Islet precursor cell (in vitro differentiated cells): Measurements from ENCODE around the gene UCKL1.
"Not testable (repeated sequence)": the region's sequence is repeated elsewhere in the genome, so short reads cannot be mapped to it uniquely, and the experiment has no call there.

Source experiments
- DNase-seq: peaks from one replicate; pipeline ENCODE4 v3.0.0-alpha.2; 2018

Gene UCKL1

GRCh38 chr20:63942969-63943807 lies 13.0 kb downstream of the UCKL1 start:
- DNase-seq = no peak

- DNase-seq = no peak
Observed at GRCh38 chr20:63942250-63942951, 13.8 kb downstream of the UCKL1 start.

GRCh38 chr20:63941282-63942081 lies 14.7 kb downstream of the UCKL1 start:
- peak; percentile 81 for DNase-seq

DNA sequence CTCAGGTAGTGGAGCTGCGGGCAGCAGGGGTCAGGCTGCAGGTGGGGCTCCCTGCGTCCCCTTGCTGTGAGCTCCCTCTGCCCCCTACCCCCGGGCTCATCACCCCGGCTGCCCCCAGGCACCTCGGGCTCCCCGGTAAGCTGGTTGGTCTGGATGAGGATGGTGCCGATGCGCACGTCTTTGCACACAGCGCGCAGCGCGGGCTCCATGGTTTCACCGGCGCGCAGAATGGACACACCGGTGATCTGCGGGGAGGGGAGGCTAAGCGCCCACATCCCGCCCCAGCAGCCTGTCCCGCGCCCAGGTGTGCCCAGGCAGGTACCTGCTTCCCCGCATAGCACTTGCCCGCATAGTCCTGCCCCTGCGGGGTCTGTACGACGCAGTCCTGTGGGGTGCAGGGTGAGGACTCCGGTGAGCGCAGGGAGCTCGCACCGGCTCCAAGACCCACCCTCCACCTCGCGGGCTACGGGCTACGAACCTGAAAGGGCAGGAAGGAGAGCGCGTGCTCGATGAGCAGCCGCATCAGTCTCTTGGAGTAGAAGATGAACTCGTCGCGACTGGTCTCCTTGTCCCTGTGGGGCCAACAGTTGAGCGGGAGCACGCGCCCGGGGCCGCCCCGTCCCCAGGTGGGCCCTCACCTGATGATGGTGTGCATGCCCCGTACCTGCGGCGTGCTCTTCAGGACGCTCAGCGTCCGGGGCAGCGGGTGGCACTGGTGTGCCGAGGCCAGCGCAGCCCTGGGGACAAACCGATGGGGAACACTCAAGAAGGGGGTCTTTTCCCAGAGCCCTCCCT lies 15.5 kb downstream of the UCKL1 start:
- DNase-seq = no peak

DNA sequence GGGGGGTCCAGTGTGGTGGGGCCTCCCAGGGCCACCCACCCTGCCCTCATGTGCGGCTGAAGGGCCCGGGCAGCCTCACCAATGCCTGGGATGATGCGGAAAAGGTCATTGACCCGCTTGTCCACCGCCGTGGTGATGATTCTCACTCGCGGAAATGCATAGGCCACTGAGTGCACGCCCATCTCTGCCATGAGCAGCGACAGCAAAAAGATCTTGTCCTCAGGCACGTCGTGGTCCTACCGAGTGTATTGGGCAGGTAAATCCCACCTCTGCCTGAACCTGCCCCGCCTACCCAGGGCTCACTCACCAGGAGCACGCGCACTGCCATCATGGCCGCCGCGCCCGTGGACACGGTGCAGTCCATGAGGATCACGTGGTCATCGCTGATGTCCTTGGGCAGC lies 16.1 kb downstream of the UCKL1 start:
- no peak for DNase-seq

- DNase-seq = no peak
Observed at GRCh38 chr20:63939061-63939935, 16.9 kb downstream of the UCKL1 start.

DNA sequence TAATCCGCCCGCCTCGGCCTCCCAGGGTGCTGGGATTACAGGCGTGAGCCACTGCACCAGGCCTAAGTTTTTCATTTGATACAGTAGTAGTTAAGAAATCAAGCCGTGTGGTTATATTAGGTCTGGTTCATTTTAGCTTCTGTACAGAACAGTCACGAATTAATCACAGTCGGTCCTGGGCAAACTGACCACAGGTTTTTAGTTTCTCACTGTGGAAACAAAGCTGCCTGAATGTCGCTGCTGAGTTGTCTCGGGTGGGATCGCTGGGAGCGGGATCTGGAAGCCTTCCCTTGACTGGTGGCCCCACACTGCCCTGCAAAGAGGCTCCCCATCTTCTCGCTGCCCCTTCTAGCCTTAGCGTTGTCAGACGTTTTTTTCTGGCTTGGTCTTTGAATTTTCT lies 18.6 kb downstream of the UCKL1 start:
- no peak for DNase-seq

GRCh38 chr20:63935447-63935846 lies 20.8 kb downstream of the UCKL1 start:
- DNase-seq = no peak

GRCh38 chr20:63934271-63935068 lies 21.7 kb downstream of the UCKL1 start:
- peak; percentile 58 for DNase-seq

DNA sequence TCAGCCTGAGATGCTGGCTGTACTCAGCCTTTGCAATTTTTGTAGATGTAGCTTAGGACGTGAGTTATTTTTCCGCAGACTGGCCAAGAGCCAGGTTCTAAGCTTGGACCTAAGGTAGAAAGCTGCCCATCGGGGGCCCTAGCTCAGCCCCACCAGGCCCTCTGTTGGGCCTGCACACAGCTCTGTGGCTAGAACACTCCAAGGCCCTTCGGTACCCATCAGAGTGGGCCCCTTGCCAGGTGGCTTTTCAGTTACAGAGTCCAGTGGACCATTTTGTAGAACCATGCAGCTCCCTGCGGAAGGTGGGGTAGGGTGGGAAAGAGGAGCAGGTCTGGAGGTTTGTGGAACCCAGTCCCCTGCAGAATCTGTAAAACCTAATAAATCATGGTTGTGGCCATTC lies 22.6 kb downstream of the UCKL1 start:
- DNase-seq = no peak

DNA sequence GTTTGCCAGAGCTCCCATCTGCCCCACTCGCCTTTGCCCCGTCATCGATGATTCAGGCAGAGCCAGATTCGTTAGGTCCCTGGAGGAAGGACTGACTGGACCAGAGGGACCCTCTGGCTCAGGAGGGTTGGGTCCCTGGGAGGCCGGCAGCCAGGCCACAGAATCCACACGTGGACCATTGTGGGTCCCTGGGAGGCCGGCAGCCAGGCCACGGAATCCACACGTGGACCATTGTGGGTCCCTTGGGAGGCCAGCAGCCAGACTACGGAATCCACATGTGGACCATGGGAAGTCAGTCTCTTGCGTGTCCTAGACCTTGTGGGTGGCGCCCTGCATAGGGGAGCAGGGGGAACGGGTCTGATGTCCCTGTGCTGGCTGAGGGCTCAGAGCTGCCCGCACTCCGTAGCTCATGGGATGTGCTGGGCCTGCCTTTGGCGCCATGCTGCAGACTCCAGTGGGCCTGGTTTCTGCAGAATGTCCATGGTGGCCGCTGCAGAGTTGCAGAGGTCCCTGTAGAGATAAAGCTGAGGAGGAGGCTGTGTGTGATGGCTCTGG lies 23.5 kb downstream of the UCKL1 start:
- DNase-seq = no peak

DNA sequence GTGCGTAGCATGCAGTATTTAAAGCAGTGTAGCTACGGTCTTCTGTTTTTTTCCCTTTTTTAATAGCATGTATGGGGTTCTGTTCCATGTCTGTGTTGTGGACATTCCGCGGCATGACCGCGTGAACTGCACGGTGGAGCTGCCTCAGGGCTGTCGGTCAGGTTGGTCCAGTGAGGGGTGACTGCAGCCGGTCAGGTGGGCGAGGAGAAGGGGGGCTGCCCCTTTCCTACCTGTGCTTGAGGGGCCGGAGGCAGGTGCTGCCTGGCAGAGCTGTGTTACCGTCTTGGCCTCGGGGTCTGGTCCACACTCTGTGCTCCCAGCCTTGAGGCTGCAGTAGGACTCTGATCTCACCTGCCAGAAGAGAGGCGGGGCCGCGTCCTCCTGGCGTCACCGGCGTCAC lies 24.5 kb downstream of the UCKL1 start:
- DNase-seq = no peak

DNA sequence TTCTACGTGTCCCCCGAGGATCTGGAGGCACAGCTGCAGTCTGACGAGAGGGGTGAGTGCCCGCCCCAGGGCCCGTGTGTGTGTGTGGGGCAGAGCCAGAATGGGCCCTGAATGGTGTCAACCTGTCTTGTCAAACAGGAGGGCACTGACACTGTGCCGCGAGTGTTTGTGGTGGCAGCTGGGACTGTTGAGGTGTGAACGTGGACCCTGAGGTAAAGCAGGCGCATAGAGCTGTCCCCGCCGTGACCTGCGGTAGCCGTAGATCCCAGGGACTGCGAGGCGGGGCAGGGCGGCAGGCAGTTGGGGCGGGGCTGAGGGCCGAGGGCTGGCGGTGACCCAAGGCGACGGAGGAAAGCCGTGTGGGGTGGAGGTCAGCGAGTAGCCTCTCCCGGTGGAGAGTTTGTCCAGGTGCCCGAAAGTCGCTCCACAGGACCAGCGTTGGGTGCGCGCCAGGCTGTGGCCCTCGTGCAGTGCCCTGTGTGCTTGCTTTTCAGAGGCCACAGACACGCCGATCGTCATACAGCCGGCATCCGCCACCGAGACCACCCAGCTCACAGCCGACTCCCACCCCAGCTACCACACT lies 25.2 kb downstream of the UCKL1 start:
- no peak for DNase-seq

DNA sequence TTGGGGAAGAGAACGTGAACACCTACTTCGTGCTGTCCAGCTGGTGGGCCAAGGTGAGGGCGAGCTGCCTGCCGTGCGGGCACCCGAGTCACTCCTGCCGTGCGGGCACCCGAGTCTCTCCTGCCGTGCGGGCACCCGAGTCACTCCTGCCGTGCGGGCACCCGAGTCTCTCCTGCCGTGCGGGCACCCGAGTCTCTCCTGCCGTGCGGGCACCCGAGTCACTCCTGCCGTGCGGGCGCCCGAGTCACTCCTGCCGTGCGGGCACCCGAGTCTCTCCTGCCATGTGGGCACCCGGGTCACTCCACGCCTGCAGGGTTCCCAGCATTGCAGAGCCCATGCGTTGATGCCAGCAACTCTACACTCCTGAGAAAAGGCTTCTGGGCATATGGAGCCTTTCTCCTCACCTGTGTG lies 26.7 kb downstream of the UCKL1 start:
- not testable (repeated sequence) for DNase-seq

DNA sequence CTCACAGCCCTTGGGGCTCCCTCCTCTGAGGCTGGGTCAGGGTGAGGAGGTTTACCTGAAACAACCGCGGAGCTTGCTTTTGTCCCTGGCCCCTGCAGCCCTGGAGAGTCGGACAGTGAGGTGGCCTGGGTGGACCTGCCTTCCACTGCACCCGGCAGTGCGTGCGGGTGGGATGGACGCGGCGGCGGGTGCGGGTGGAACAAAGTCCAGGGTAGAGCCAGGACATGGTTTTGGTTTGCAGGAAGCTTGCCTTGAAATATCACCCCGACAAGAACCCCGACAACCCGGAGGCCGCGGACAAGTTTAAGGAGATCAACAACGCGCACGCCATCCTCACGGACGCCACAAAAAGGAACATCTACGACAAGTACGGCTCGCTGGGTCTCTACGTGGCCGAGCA lies 27.1 kb downstream of the UCKL1 start:
- no peak for DNase-seq

GRCh38 chr20:63926298-63926697 lies 29.9 kb downstream of the UCKL1 start:
- DNase-seq = no peak

DNA sequence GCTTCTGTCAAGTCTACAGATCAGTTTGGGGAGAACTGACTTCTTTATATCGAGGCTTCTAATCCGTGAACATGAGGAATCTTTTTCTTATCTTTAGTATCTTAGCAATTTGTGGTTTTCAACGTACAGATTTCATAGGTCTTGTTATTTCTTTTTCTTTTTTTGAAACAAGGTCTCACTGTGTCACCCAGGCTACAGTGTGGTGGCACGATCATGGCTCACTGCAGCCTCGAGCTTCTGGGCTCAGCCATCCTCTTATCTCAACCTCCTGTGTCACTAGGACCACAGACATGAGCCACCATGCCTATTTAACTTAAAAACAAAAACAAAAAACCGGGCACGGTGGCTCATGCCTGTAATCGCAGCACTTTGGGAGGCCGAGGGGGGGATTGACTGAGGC lies 32.0 kb downstream of the UCKL1 start:
- no peak for DNase-seq

DNA sequence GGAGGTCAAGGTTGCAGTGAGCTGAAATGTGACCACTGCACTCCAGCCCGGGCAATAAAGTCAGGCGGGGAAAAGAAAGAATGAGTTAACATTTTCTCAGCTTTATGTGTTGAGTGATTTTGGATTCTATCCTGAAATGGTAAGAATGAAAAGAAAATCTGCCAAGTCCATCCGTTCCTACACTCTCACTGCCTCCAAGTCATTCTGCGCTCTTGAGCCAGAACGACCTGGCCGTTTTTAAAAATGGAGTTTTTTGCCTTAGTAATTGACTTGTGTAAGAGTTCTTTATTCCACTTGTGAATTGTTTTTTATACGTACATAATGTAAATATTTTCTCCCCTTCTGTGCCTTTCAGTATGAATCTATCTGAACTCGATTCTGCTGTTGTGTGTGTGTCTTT lies 32.6 kb downstream of the UCKL1 start:
- no peak for DNase-seq

DNA sequence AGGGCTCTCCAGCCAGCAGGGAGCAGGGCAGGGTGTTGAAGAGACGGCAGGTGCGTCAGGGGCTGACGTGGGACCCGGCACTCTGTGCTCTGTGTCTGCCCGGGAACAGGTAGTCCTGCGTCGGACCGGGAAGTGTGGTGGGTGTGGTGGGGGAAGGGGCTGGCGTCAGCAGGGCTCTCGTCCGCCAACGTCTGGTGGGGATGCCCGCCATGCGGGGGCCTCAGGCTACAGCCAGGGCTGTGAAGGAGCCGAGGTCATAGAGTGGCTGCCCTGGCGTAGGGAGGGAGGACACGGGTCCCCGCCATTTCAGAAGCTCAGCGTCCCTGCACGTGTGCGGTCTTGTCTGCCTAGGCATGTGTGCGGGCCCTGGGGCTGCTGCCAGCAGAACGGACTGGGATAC lies 36.0 kb downstream of the UCKL1 start:
- no peak for DNase-seq

- no peak for DNase-seq
Observed at GRCh38 chr20:63919130-63919529, 37.1 kb downstream of the UCKL1 start.
